C4-2B (cell line): ENCODE measurements around the gene ADAMTS18.

Experiments used
- H3K27ac ChIP-seq: fragments of 450-650 bp; 2 replicates; pipeline ENCODE4 v1.5.1; 2017
- ZFX ChIP-seq: fragments of 450-650 bp; IDR thresholded peaks from 2 replicates; pipeline ENCODE4 v1.6.1; 2017
- TF ChIP-seq, protein P1 (sequence below): fragments of 450-650 bp; conservative IDR thresholded peaks from 2 replicates; pipeline ENCODE4 v1.5.1; 2017; ENCODE audit warnings: mild to moderate bottlenecking

The ADAMTS18 gene

DNA sequence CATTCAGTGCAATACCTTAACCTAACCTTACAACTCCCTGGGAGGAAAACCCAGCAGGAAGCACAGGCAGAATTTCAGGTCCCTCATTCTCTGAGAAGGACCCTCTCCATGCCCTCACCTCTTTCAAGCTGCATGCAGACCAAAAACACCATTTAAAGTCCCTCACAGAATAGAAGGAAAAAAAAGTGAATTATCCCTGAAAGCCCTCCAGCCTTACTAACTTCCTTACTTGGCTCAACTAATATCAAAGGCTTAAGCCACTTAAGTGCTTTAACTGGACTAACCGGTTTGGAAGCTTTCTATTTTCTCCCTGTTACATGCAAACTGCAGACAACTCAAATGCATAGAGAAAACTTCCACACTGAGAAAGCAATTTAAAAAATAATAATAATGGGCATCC, 60.5 kb downstream of the ADAMTS18 start:
- H3K27ac ChIP-seq = no peak overlapping the region
- TF ChIP-seq ZFX = no peak
- TF ChIP-seq, protein P1, sequence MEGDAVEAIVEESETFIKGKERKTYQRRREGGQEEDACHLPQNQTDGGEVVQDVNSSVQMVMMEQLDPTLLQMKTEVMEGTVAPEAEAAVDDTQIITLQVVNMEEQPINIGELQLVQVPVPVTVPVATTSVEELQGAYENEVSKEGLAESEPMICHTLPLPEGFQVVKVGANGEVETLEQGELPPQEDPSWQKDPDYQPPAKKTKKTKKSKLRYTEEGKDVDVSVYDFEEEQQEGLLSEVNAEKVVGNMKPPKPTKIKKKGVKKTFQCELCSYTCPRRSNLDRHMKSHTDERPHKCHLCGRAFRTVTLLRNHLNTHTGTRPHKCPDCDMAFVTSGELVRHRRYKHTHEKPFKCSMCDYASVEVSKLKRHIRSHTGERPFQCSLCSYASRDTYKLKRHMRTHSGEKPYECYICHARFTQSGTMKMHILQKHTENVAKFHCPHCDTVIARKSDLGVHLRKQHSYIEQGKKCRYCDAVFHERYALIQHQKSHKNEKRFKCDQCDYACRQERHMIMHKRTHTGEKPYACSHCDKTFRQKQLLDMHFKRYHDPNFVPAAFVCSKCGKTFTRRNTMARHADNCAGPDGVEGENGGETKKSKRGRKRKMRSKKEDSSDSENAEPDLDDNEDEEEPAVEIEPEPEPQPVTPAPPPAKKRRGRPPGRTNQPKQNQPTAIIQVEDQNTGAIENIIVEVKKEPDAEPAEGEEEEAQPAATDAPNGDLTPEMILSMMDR = no peak

DNA sequence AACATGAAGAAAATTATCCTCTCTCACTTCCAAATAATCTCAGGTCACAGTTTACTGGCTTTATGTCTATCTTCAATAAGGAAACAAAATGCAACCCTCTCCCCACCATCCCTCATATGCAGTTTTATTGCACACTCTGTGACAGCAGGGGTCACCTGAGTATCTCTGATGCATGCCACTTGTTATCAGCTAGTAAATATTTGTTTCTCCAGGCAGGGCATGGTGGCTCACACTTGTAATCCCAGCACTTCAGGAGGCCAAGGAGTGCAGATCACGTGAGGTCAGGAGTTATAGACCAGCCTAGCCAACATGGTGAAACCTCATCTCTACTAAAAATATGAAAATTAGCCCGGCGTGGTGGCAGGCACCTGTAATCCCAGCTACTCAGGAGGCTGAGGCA, 61.1 kb downstream of the ADAMTS18 start:
- TF ChIP-seq, protein P1 = no peak
- no peak for TF ChIP-seq ZFX
- H3K27ac ChIP-seq = no peak overlapping the region

DNA sequence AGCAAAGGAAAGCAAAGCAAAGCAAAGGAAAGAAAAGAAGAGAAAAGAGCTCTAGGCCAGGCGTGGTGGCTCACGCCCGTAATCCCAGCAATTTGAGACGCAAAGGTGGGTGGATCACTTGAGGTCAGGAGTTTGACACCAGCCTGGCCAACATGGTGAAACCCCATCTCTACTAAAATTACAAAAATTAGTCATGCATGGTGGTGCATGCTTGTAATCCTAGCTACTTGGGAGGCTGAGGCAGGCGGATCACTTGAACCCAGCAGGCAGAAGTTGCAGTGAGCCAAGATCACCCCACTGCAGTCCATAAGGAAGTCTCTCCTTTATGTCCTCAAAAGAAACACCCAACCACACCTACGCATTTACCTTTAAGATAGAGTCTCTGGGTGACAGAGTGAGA, 70.1 kb downstream of the ADAMTS18 start:
- H3K27ac ChIP-seq = no peak overlapping the region
- TF ChIP-seq, protein P1 = no peak
- TF ChIP-seq ZFX = no peak

DNA sequence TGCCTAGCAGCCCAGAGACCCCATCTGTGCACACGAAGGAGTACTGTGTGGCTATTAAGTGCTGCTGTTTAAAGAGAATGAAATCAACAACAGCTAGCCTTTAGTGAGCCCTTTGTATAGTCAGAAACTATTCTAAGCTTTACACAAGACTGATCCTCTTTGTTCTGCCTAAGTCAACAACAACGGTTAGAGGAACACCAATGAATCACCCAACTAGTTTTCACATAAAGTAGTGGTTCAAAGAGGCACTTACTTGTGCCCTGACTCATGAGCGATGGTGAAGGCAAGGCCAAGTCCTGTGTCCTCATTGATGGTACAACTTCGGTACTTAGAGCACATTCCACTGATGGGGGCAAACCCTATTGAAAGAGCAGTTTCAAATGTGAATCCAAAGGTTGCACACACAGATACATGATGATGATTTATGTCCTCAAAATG, 75.8 kb downstream of the ADAMTS18 start:
- TF ChIP-seq, protein P1 = no peak
- TF ChIP-seq ZFX = no peak

DNA sequence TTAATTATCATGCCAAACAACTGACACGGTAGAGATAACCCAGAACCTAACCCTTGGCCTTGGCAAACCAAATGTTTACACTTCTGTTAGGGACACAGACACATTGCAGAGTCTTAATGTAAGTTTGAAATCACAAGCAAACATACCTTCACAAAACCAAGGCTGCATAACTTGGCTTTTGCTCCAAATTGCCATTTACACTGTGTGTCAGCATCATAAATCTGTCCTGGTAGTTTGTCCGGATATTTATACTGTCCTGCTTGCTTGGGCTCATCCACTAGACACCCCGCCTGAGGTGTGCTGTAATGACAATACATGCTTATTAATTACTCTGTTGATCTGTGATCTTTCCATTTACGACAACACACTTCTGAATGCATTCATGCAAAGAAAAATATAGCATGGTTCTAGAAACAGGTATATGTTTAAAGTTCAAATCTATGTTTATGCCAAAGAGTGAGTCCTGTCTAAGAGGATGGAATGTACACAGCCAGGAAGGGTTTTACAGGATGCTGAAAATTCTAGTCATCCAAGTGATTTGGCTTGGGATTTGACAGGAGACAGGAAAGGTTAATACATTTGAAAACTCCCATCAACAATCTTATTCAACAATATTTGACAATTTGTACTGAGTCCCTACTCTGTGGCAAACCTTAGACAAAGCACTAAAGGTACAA, 81.1 kb downstream of the ADAMTS18 start:
- TF ChIP-seq ZFX = no peak
- H3K27ac ChIP-seq = no peak overlapping the region

More for the DNA sequence above, 75.8 kb downstream of the ADAMTS18 start:
- H3K27ac ChIP-seq = no peak overlapping the region

DNA sequence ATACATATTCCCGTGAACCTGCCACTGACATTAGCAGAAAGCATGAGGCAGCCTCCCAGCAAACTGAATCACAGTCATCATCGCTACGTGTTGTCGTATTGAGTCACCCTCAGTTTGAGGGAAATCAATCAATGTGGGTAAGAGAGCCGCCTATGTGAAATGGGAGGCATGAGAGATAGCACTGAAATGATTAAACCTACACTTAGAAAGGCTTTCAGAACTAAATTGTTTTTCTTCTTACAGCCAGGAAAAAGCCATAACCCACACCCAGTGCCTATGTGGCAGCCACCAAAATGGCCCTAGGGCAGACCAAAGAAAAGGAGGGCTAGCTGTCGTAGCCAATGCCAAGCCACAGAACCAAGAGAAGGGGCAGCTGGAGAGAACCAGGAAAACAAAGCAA, 90.5 kb downstream of the ADAMTS18 start:
- no peak overlapping the region for H3K27ac ChIP-seq
- TF ChIP-seq, protein P1 = no peak
- no peak for TF ChIP-seq ZFX

DNA sequence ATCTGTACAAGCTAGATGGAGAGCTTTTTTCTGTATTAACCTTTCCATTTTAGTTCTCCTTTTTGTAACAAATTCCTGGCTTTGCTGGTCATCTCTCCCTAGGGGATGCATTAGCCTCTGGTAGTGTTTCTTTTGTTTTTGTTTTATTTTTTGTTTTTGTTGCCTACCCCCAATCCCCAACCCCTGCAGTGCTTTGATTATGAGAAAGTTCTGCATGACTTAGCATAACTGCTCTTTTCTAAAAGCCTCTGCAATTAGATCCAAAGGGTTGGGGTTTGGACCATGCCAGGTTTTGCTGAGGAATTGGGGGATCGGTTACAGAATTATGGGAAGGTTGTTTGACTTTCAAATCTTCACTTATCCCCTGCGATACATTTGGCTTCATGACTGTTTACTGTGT, 98.2 kb downstream of the ADAMTS18 start:
- no peak overlapping the region for H3K27ac ChIP-seq
- no peak for TF ChIP-seq ZFX
- TF ChIP-seq, protein P1 = no peak

DNA sequence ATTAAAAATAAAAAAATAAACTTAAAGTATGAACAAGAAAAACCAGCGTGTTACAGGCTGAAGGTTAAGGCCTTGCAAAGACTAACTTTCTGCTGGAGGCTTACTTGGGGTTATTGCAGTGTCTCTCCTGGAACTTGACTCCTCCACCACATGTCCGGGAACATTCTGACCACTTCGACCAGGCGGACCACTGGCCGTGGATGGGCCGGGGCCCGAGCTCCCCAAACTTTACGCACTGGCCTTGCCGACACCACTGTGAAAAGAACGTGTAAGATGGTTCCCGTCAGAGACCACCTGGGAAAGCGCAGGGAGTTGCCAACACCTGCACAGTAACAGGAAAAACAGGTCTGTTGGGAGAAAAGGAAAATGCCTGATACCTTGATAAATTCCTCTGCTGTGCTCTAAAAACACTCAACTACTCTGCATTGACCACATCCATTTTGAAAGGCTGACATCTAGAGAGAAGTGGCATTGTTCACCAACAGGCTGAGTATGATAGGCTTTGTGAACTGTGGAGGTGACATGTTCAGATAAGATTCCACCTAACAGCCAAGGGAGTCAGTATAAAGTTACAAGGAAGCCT, 99.1 kb downstream of the ADAMTS18 start:
- H3K27ac ChIP-seq = no peak overlapping the region
- TF ChIP-seq ZFX = no peak
- TF ChIP-seq, protein P1 = no peak
